HUDEP-2 (cell line): ENCODE measurements around the gene UBB.
"Not testable (repeated sequence)": the region's sequence is repeated elsewhere in the genome, so short reads cannot be mapped to it uniquely, and the experiment has no call there.

Source experiments
- DNase-seq, 76 experiments: peaks; one replicate each; lab custom pipeline; 2025; ENCODE audit not compliant: unreplicated experiment in 76 of 76; lab: John Stamatoyannopoulos, UW

UBB gene

GRCh38 chr17:16374146-16374938 is 6.5 kb upstream of the UBB start:
- no peak for DNase-seq

- DNase-seq: no peak
These were observed 3.0 kb upstream of the UBB start for GRCh38 chr17:16377941-16378341.

- peak in 11 of 76 experiments; percentile 6 to 33 (median 16) for DNase-seq
These were observed 2.1 kb upstream of the UBB start for GRCh38 chr17:16378636-16379282.

- no peak for DNase-seq
These were observed 1.2 kb upstream of the UBB start for GRCh38 chr17:16379654-16380053.

GRCh38 chr17:16381496-16381820 is 567 bp downstream of the UBB start:
- DNase-seq: peak in 1 of 76 experiments; percentile 43

- DNase-seq: no peak
These were observed 2.3 kb downstream of the UBB start for GRCh38 chr17:16383216-16383615.

- no peak for DNase-seq
These were observed 2.9 kb downstream of the UBB start for GRCh38 chr17:16383772-16384287.

- DNase-seq: no peak
These were observed 3.7 kb downstream of the UBB start for GRCh38 chr17:16384557-16384956.

GRCh38 chr17:16386126-16386507 is 5.2 kb downstream of the UBB start:
- not testable (repeated sequence) for DNase-seq

- DNase-seq: no peak
These were observed 10.6 kb downstream of the UBB start for GRCh38 chr17:16391451-16391850.

- not testable (repeated sequence) for DNase-seq
These were observed 11.6 kb downstream of the UBB start for GRCh38 chr17:16392491-16392890.

GRCh38 chr17:16395887-16396286 is 15.0 kb downstream of the UBB start:
- not testable (repeated sequence) for DNase-seq

GRCh38 chr17:16396693-16397092 is 15.8 kb downstream of the UBB start:
- DNase-seq: peak in 9 of 76 experiments; percentile 6 to 32 (median 16)

GRCh38 chr17:16398270-16399267 is 17.7 kb downstream of the UBB start:
- DNase-seq: peak in 33 of 76 experiments; percentile 7 to 69 (median 33)

GRCh38 chr17:16403847-16404246 is 23.0 kb downstream of the UBB start:
- DNase-seq: not testable (repeated sequence)

GRCh38 chr17:16406742-16407674 is 26.1 kb downstream of the UBB start:
- DNase-seq: peak in 1 of 76 experiments; percentile 14

GRCh38 chr17:16407911-16408588 is 27.2 kb downstream of the UBB start:
- DNase-seq: peak in 20 of 76 experiments; percentile 4 to 44 (median 16)

- DNase-seq: peak in 48 of 76 experiments; percentile 12 to 71 (median 38)
These were observed 34.4 kb downstream of the UBB start, which contains the start of gene TRPV2 for GRCh38 chr17:16415031-16415924. Gene TRPV2, plus strand, starts transcription at chr17:16415571. Its CDS starts 2,098 bp downstream, at chr17:16417669.
